Loucy (cell line): ENCODE data around the gene STX5.

Experiments
- H2AFZ ChIP-seq: fragments of 200-600 bp; sonication (generic); 2 replicates; pipeline ENCODE4 v1.6.0; 2016; ENCODE audit warnings: antibody characterized with exemption, mild to moderate bottlenecking, low read length, moderate library complexity
- H3F3A ChIP-seq: fragments of 200-600 bp; 2 replicates; pipeline ENCODE4 v1.6.0; 2016; ENCODE audit warnings: antibody characterized with exemption, low read depth, mild to moderate bottlenecking
- H3K27me3 ChIP-seq: fragments of 200-600 bp; sonication (generic); 2 replicates; pipeline ENCODE4 v1.6.1; 2014; ENCODE audit warnings: low read length, mild to moderate bottlenecking; ENCODE audit not compliant: insufficient read depth, poor library complexity, severe bottlenecking
- H3K36me3 ChIP-seq: fragments of 200-600 bp; sonication (generic); 2 replicates; pipeline ENCODE4 v1.6.1; 2016; ENCODE audit warnings: low read length; ENCODE audit not compliant: insufficient read depth
- H3K4me1 ChIP-seq: fragments of 200-600 bp; sonication (generic); 2 replicates; pipeline ENCODE4 v1.5.1; 2014; ENCODE audit warnings: low read length, mild to moderate bottlenecking; ENCODE audit not compliant: insufficient read depth, poor library complexity, severe bottlenecking
- H3K4me2 ChIP-seq: fragments of 200-600 bp; sonication (generic); 2 replicates; pipeline ENCODE4 v1.6.0; 2014; ENCODE audit warnings: antibody characterized with exemption, low read length, low read depth, mild to moderate bottlenecking; ENCODE audit not compliant: poor library complexity, severe bottlenecking
- H3K4me3 ChIP-seq: fragments of 200-600 bp; sonication (generic); 2 replicates; pipeline ENCODE4 v1.5.1; 2014; ENCODE audit warnings: low read length, mild to moderate bottlenecking, mixed read lengths; ENCODE audit not compliant: poor library complexity, severe bottlenecking
- H3K79me2 ChIP-seq: fragments of 200-600 bp; sonication (generic); 2 replicates; pipeline ENCODE4 v1.6.1; 2014; ENCODE audit warnings: low read length; ENCODE audit not compliant: insufficient read depth
- H3K9ac ChIP-seq: fragments of 200-600 bp; sonication (generic); 2 replicates; pipeline ENCODE4 v1.6.0; 2014; ENCODE audit warnings: mild to moderate bottlenecking, low read depth, low read length, moderate library complexity; ENCODE audit not compliant: poor library complexity, severe bottlenecking
- H3K9me2 ChIP-seq: fragments of 200-600 bp; sonication (generic); replicated peaks from 2 replicates; pipeline ENCODE4 v1.6.1; 2016; ENCODE audit warnings: low read depth, low read length, mixed read lengths
- H3K9me3 ChIP-seq: fragments of 200-600 bp; sonication (generic); 2 replicates; pipeline ENCODE4 v1.6.1; 2014; ENCODE audit warnings: mild to moderate bottlenecking, antibody characterized with exemption, low read length, low read depth; ENCODE audit not compliant: insufficient read depth
- H4K20me1 ChIP-seq: fragments of 200-600 bp; sonication (generic); 2 replicates; pipeline ENCODE4 v1.6.0; 2014; ENCODE audit warnings: antibody characterized with exemption, low read length, mild to moderate bottlenecking; ENCODE audit not compliant: insufficient read depth, poor library complexity, severe bottlenecking
- CTCF ChIP-seq: fragments of 200-600 bp; sonication (generic); conservative IDR thresholded peaks from 2 replicates; pipeline ENCODE4 v1.5.1; 2014; ENCODE audit warnings: mild to moderate bottlenecking, antibody characterized with exemption, low read length
- EZH2phosphoT487 ChIP-seq: fragments of 200-600 bp; IDR thresholded peaks from 2 replicates; pipeline ENCODE4 v1.6.1; 2018; ENCODE audit warnings: antibody characterized with exemption, mild to moderate bottlenecking, moderate library complexity, borderline replicate concordance

Gene STX5

GRCh38 chr11:62831520-62832335, at the start of gene STX5:
STX5 (minus strand) TSS chr11:62832051; CDS start chr11:62831243, 808 bp downstream.
- H3K27me3 ChIP-seq, result no peaks in the 10 kb centered on the region
- no peaks in the 10 kb centered on the region for H3F3A ChIP-seq
- H3K79me2 ChIP-seq, result peaks cover 50% of the 10 kb centered on the region
- TF ChIP-seq CTCF (no peak), EZH2phosphoT487 (no peak)
- H3K4me2 ChIP-seq, result peak within 1 kb of the TSS; percentile 80
- peaks cover 17% of the 10 kb centered on the region; the same call in 1 of the 2 replicates for H3K36me3 ChIP-seq
- peak within 1 kb of the TSS; percentile 80 for H3K9ac ChIP-seq
- H3K9me2 ChIP-seq, result no peaks in the 10 kb centered on the region
- peak within 1 kb of the TSS; percentile 93 for H3K4me3 ChIP-seq
- H4K20me1 ChIP-seq, result peaks cover 8% of the 10 kb centered on the region
- peak within 1 kb of the TSS; percentile 80 for H2AFZ ChIP-seq
- no peaks in the 10 kb centered on the region for H3K9me3 ChIP-seq
- peaks cover 14% of the 10 kb centered on the region for H3K4me1 ChIP-seq

GRCh38 chr11:62880803-62881578, 49.1 kb upstream of the STX5 start, which contains the start of gene SLC3A2:
SLC3A2 (plus strand) TSS chr11:62880896; CDS start chr11:62881024, 128 bp downstream.
- H3K9me3 ChIP-seq, result no peaks in the 10 kb centered on the region
- H3K27me3 ChIP-seq, result peaks cover 4% of the 10 kb centered on the region
- TF ChIP-seq EZH2phosphoT487 (no peak), CTCF (peak; percentile 63)
- peaks cover 64% of the 10 kb centered on the region for H3K79me2 ChIP-seq
- H3K4me1 ChIP-seq, result peaks cover 37% of the 10 kb centered on the region
- peaks cover 39% of the 10 kb centered on the region for H4K20me1 ChIP-seq
- H3K9me2 ChIP-seq, result no peaks in the 10 kb centered on the region
- H3F3A ChIP-seq, result no peaks in the 10 kb centered on the region
- H3K9ac ChIP-seq, result peak within 1 kb of the TSS; percentile 100
- H3K36me3 ChIP-seq, result peaks cover 37% of the 10 kb centered on the region
- peak within 1 kb of the TSS; percentile 62 for H2AFZ ChIP-seq
- peak within 1 kb of the TSS; percentile 100 for H3K4me2 ChIP-seq
- peak within 1 kb of the TSS; percentile 92 for H3K4me3 ChIP-seq

GRCh38 chr11:62880231-62880802, 48.5 kb upstream of the STX5 start:
- Histone ChIP-seq H3F3A (no peaks in the 10 kb centered on the region), H3K4me2 (peak overlapping the region; percentile 96), H3K9me2 (no peaks in the 10 kb centered on the region), H3K4me3 (peak overlapping the region; percentile 92), H2AFZ (peak overlapping the region; percentile 61), H3K4me1 (peaks cover 34% of the 10 kb centered on the region), H3K27me3 (peaks cover 4% of the 10 kb centered on the region), H3K36me3 (peaks cover 30% of the 10 kb centered on the region), H3K79me2 (peaks cover 57% of the 10 kb centered on the region), H4K20me1 (peaks cover 33% of the 10 kb centered on the region), H3K9me3 (no peaks in the 10 kb centered on the region), H3K9ac (peak overlapping the region; percentile 100)
- no peak for TF ChIP-seq CTCF
- TF ChIP-seq EZH2phosphoT487, result no peak
